Skeletal muscle satellite cell (primary cell): ENCODE results near the gene CFAP61.

Experiments
- H3K27me3 ChIP-seq: 2 replicates; pipeline ENCODE4 v1.7.0; 2013; ENCODE audit warnings: low read length; ENCODE audit not compliant: control insufficient read depth, insufficient read depth
- H3K36me3 ChIP-seq: 2 replicates; pipeline ENCODE4 v1.7.0; 2013; ENCODE audit warnings: mild to moderate bottlenecking, control low read depth, low read length; ENCODE audit not compliant: insufficient read depth
- H3K4me1 ChIP-seq: 2 replicates; pipeline ENCODE4 v1.7.0; 2013; ENCODE audit warnings: low read length; ENCODE audit not compliant: control insufficient read depth, insufficient read depth
- H3K4me2 ChIP-seq: 2 replicates; pipeline ENCODE4 v1.7.0; 2013; ENCODE audit warnings: mild to moderate bottlenecking, low read length
- H3K4me3 ChIP-seq: 2 replicates; pipeline ENCODE4 v1.7.0; 2013; ENCODE audit warnings: low read length
- H3K9ac ChIP-seq: 2 replicates; pipeline ENCODE4 v1.7.0; 2013; ENCODE audit warnings: mild to moderate bottlenecking, low read depth, low read length, moderate library complexity
- H3K9me3 ChIP-seq: replicated peaks from 2 replicates; pipeline ENCODE4 v1.7.0; 2013; ENCODE audit warnings: mild to moderate bottlenecking, control low read depth, low read length

Gene CFAP61

GRCh38 chr20:20018366-20018765 is 34.0 kb upstream of the CFAP61 start:
- Histone ChIP-seq H3K36me3 (peaks cover 7% of the 10 kb centered on the region), H3K27me3 (no peaks in the 10 kb centered on the region), H3K4me3 (peak overlapping the region; percentile 97), H3K9ac (peak overlapping the region; percentile 97), H3K9me3 (no peaks in the 10 kb centered on the region), H3K4me1 (peaks cover 13% of the 10 kb centered on the region), H3K4me2 (peak overlapping the region; percentile 97)

DNA sequence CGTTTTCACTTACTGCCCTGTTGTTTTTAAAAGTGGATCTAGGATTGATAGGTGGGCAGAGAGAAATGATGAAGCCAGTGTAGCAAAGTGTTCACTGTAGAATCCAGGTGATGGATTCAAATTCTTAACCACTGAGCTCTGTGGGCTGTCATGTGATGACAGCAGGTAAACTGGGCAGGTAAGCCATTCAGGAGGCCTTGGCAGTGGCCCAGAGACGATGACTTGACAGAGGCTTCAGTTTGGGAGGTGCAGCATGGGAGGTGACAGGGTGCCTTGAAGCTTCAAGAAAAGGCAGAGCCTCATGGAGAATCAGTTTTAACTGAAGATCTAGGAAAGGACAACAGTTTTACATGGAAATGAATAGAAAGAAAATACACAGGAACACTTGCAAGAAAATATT is 33.2 kb upstream of the CFAP61 start:
- Histone ChIP-seq H3K27me3 (no peaks in the 10 kb centered on the region), H3K36me3 (peaks cover 10% of the 10 kb centered on the region), H3K9ac (no peak overlapping the region), H3K4me1 (peaks cover 13% of the 10 kb centered on the region), H3K9me3 (no peaks in the 10 kb centered on the region), H3K4me2 (no peak overlapping the region), H3K4me3 (no peak overlapping the region)

DNA sequence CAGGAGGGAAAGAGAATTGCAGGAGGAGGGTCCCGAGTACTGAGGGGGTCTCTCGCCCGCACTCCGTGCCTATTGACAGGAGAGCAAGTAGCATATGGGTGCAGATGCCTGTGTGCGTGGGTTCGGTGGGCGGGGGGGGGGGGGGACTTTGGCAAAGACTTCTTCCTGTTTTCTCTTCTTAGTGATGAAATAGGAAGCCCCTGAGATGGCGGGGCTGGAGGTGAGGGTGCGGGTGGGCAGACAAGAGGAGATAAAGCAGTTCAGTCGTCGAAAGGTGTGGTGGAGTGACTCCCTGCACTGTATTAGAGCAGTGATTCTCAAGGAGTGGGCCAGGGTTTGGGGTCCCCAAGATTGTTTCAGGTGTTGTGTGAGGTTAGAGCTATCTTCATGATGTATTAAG is 31.4 kb upstream of the CFAP61 start:
- Histone ChIP-seq H3K4me1 (peaks cover 23% of the 10 kb centered on the region), H3K9ac (no peak overlapping the region), H3K9me3 (no peaks in the 10 kb centered on the region), H3K36me3 (peaks cover 15% of the 10 kb centered on the region), H3K4me3 (no peak overlapping the region), H3K27me3 (no peaks in the 10 kb centered on the region), H3K4me2 (no peak overlapping the region)

- no peak overlapping the region for H3K4me3 ChIP-seq
- H3K4me1 ChIP-seq, result peaks cover 23% of the 10 kb centered on the region
- no peaks in the 10 kb centered on the region for H3K27me3 ChIP-seq
- H3K4me2 ChIP-seq, result no peak overlapping the region
- H3K36me3 ChIP-seq, result peaks cover 19% of the 10 kb centered on the region
- H3K9me3 ChIP-seq, result no peaks in the 10 kb centered on the region
- no peak overlapping the region for H3K9ac ChIP-seq
Measured at GRCh38 chr20:20021835-20022234, 30.5 kb upstream of the CFAP61 start.

DNA sequence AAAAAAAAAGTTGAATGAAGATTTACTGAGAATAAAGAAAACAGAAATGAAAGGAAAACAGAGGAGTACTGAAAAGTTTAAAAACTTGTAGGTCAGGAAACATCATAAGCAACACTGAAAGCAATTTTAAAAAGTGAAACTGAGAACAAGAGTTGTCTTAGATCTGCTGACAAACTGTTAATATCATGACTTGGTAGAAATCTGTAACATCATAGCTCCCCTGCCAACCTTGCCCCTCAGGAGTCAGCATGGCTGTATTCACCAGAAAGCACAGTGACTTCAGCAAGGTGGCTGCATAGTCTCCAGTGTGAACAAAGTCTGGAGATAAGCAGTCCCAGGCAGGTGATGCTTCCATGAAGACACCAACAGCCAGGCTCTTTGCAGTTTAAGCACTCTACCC is 29.8 kb upstream of the CFAP61 start:
- H3K4me1 ChIP-seq, result peaks cover 23% of the 10 kb centered on the region
- no peaks in the 10 kb centered on the region for H3K27me3 ChIP-seq
- no peaks in the 10 kb centered on the region for H3K9me3 ChIP-seq
- H3K4me3 ChIP-seq, result no peak overlapping the region
- H3K4me2 ChIP-seq, result no peak overlapping the region
- no peak overlapping the region for H3K9ac ChIP-seq
- peaks cover 25% of the 10 kb centered on the region for H3K36me3 ChIP-seq

DNA sequence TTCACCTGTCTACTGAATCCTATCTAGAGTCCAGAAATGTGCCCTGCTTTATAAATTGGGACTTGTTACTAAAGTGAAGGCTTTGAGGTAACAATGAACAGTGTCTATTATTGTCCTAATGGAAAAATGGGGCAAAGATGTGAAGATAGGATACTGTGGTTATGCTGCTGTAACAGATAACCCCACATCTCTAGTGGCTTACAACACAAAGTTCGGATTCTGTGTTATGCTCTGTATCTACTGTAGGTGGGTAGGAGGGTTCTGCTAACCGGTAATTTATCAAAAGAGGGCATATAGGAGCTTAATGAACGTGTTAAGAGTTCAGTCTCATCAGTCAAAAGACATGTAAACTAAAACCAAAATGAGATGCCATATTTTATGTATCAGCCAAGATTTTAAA is 28.9 kb upstream of the CFAP61 start:
- peaks cover 18% of the 10 kb centered on the region for H3K4me1 ChIP-seq
- peaks cover 25% of the 10 kb centered on the region for H3K36me3 ChIP-seq
- H3K9me3 ChIP-seq, result no peaks in the 10 kb centered on the region
- no peak overlapping the region for H3K4me2 ChIP-seq
- no peak overlapping the region for H3K9ac ChIP-seq
- no peak overlapping the region for H3K4me3 ChIP-seq
- no peaks in the 10 kb centered on the region for H3K27me3 ChIP-seq

- H3K4me2 ChIP-seq, result no peak overlapping the region
- no peak overlapping the region for H3K9ac ChIP-seq
- H3K36me3 ChIP-seq, result peaks cover 24% of the 10 kb centered on the region
- H3K4me3 ChIP-seq, result no peak overlapping the region
- no peaks in the 10 kb centered on the region for H3K9me3 ChIP-seq
- peaks cover 10% of the 10 kb centered on the region for H3K4me1 ChIP-seq
- no peaks in the 10 kb centered on the region for H3K27me3 ChIP-seq
Measured at GRCh38 chr20:20024942-20025341, 27.4 kb upstream of the CFAP61 start.

DNA sequence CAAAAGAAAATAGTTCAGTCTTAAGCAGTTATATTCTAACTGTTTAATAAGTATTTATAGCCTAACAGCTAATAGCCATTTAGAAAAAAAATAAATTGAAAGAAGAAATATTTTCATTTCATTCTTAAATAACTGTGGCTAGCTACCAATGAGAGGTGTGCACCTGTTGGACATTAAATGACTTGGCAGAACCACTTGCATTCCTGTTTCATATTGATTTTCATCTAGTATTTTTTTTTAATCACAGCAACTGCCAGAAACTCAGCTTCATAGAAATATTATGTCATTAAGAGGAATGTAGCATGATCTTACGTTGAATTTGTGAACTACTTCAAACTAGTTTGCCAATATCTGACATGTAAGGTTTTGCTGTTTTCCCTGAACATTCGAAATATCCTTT is 25.0 kb upstream of the CFAP61 start:
- Histone ChIP-seq H3K36me3 (peaks cover 41% of the 10 kb centered on the region), H3K4me2 (no peak overlapping the region), H3K27me3 (no peaks in the 10 kb centered on the region), H3K4me3 (no peak overlapping the region), H3K9ac (no peak overlapping the region), H3K9me3 (no peaks in the 10 kb centered on the region), H3K4me1 (peaks cover 10% of the 10 kb centered on the region)

GRCh38 chr20:20031790-20032189 is 20.5 kb upstream of the CFAP61 start:
- Histone ChIP-seq H3K27me3 (no peaks in the 10 kb centered on the region), H3K4me1 (no peaks in the 10 kb centered on the region), H3K4me2 (no peak overlapping the region), H3K9me3 (no peaks in the 10 kb centered on the region), H3K4me3 (no peak overlapping the region), H3K9ac (no peak overlapping the region), H3K36me3 (peaks cover 68% of the 10 kb centered on the region)

DNA sequence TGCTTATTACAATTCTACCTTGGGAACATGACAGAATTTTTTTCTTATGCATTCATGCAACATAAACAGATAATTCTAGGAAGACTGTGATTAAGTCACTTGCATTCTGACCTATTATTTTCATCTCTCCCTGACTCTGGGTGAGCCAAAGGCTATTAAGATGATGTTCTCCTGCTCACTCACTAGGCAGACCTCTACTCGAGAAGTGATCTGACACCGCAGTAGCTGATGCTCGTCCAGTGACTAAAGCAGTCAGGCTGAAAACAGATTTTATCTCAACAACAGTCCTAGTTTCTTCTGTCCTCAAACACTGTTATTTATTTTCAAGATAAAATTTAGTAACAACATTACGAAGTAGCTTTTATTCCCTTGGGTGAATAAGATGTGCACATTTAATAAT is 17.8 kb upstream of the CFAP61 start:
- Histone ChIP-seq H3K4me3 (no peak overlapping the region), H3K27me3 (no peaks in the 10 kb centered on the region), H3K36me3 (peaks cover 84% of the 10 kb centered on the region), H3K9me3 (no peaks in the 10 kb centered on the region), H3K9ac (no peak overlapping the region), H3K4me2 (no peak overlapping the region), H3K4me1 (peaks cover 9% of the 10 kb centered on the region)

GRCh38 chr20:20036756-20037155 is 15.6 kb upstream of the CFAP61 start:
- H3K4me2 ChIP-seq, result no peak overlapping the region
- H3K36me3 ChIP-seq, result peaks cover 88% of the 10 kb centered on the region
- H3K27me3 ChIP-seq, result no peaks in the 10 kb centered on the region
- H3K4me3 ChIP-seq, result no peak overlapping the region
- no peaks in the 10 kb centered on the region for H3K9me3 ChIP-seq
- no peak overlapping the region for H3K9ac ChIP-seq
- peaks cover 9% of the 10 kb centered on the region for H3K4me1 ChIP-seq

- no peak overlapping the region for H3K4me3 ChIP-seq
- no peaks in the 10 kb centered on the region for H3K27me3 ChIP-seq
- peaks cover 88% of the 10 kb centered on the region for H3K36me3 ChIP-seq
- H3K9ac ChIP-seq, result no peak overlapping the region
- no peaks in the 10 kb centered on the region for H3K9me3 ChIP-seq
- peaks cover 9% of the 10 kb centered on the region for H3K4me1 ChIP-seq
- no peak overlapping the region for H3K4me2 ChIP-seq
Measured at GRCh38 chr20:20037960-20038359, 14.4 kb upstream of the CFAP61 start.
